HFFc6 (cell line): ENCODE results near the gene CDH8. TPM values are rescaled to one million over a fixed set of nuclear protein-coding genes. Genes with fewer than 3 reads are reported as not detected.
A peak's percentile ranks its signal among the peaks of the same experiment; 100 is the strongest.

Source experiments
- DNase-seq: peaks from one replicate; pipeline ENCODE4 v3.0.0-alpha.2; 2018
- H3K27ac Mint-ChIP-seq: 2 replicates; pipeline ENCODE4 v1.8.0; 2020; ENCODE audit warnings: mild to moderate bottlenecking, mixed read lengths
- H3K27me3 Mint-ChIP-seq: 2 replicates; pipeline ENCODE4 v1.8.0; 2021; ENCODE audit warnings: mild to moderate bottlenecking, moderate library complexity, mixed read lengths; ENCODE audit not compliant: insufficient read depth
- H3K36me3 Mint-ChIP-seq: 2 replicates; pipeline ENCODE4 v1.8.0; 2021; ENCODE audit warnings: low read depth, mixed read lengths
- H3K4me1 Mint-ChIP-seq: 2 replicates; pipeline ENCODE4 v1.8.0; 2020; ENCODE audit warnings: low read depth, mixed read lengths
- H3K4me3 Mint-ChIP-seq: 2 replicates; pipeline ENCODE4 v1.8.0; 2020; ENCODE audit warnings: mild to moderate bottlenecking, moderate library complexity, mixed read lengths
- H3K9me3 Mint-ChIP-seq: 2 replicates; pipeline ENCODE4 v1.8.0; 2020; ENCODE audit warnings: mild to moderate bottlenecking, mixed read lengths
- total RNA-seq, 6 experiments: library from RNA; stranded (reverse); fragmentation: NEBNext Ultra II Directional; extraction: Animal tissue kit (Norgen Biotek cat#: 25700); gene quantifications; 2 replicates in 1 of 6; 3 replicates in 5 of 6; pipeline ENCODE4 v1.2.3, GENCODE V29; 2021
- TF ChIP-seq, protein P1 (sequence below): fragments of 200-600 bp; sonication (generic); IDR thresholded peaks from 2 replicates; pipeline ENCODE4 v1.5.0; 2021; ENCODE audit warnings: antibody characterized with exemption, mild to moderate bottlenecking

CDH8 gene
- total RNA-seq, 6 experiments from 2014 or later = not detected

DNA sequence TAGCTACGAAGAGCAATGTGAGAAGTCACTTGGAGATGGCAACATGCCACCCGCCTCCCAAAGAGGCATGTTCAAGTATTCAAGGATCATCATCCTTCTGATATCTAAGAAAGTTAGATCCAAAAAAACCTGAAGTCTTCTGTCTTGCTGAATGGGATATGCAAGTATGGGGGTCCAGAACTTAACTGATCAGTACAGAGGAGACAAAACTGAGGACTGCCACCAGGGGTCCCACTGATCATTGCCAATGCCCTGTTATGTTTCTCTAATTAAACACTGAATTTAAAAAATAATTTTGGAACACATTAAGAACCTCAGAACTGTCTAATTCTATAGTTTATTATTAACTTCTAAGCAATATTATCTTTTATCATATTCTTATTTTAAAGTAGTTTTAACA, 99.7 kb downstream of the CDH8 start:
- H3K36me3 Mint-ChIP-seq = no peaks in the 10 kb centered on the region
- H3K27ac Mint-ChIP-seq = no peak overlapping the region
- no peak overlapping the region for H3K4me3 Mint-ChIP-seq
- no peaks in the 10 kb centered on the region for H3K4me1 Mint-ChIP-seq
- peaks cover 8% of the 10 kb centered on the region for H3K9me3 Mint-ChIP-seq
- H3K27me3 Mint-ChIP-seq = no peaks in the 10 kb centered on the region; the same call in none of the 2 replicates
- TF ChIP-seq, protein P1, sequence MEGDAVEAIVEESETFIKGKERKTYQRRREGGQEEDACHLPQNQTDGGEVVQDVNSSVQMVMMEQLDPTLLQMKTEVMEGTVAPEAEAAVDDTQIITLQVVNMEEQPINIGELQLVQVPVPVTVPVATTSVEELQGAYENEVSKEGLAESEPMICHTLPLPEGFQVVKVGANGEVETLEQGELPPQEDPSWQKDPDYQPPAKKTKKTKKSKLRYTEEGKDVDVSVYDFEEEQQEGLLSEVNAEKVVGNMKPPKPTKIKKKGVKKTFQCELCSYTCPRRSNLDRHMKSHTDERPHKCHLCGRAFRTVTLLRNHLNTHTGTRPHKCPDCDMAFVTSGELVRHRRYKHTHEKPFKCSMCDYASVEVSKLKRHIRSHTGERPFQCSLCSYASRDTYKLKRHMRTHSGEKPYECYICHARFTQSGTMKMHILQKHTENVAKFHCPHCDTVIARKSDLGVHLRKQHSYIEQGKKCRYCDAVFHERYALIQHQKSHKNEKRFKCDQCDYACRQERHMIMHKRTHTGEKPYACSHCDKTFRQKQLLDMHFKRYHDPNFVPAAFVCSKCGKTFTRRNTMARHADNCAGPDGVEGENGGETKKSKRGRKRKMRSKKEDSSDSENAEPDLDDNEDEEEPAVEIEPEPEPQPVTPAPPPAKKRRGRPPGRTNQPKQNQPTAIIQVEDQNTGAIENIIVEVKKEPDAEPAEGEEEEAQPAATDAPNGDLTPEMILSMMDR = 0 out of 2 replicates have a peak, but pooled peaks have one; percentile 22
- no peak for DNase-seq

DNA sequence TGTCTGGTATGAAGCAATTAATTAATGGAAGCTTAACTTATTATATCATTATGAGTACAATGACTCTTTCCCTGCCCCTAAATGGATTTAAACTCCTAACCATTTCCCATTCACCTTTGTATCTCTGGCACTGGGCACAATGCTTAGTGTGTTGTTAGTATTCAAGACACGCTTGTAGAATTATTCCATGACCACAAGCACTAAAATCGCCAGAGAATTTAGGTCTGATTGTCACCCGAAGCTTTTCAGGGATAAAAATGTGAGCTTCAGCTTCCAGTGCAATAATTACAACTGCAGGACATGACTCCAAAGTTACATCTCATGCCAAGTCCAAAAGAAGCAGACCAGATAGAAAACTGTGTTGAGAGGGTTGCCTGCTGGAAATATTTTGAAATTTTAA, 101.6 kb downstream of the CDH8 start:
- TF ChIP-seq, protein P1 = no peak
- no peaks in the 10 kb centered on the region for H3K36me3 Mint-ChIP-seq
- H3K4me3 Mint-ChIP-seq = no peak overlapping the region
- no peaks in the 10 kb centered on the region for H3K4me1 Mint-ChIP-seq
- H3K9me3 Mint-ChIP-seq = peaks cover 8% of the 10 kb centered on the region
- no peak for DNase-seq
- no peaks in the 10 kb centered on the region for H3K27me3 Mint-ChIP-seq
- H3K27ac Mint-ChIP-seq = no peak overlapping the region

- H3K27me3 Mint-ChIP-seq = no peaks in the 10 kb centered on the region
Measured at GRCh38 chr16:61929776-61930175, 106.5 kb downstream of the CDH8 start.

DNA sequence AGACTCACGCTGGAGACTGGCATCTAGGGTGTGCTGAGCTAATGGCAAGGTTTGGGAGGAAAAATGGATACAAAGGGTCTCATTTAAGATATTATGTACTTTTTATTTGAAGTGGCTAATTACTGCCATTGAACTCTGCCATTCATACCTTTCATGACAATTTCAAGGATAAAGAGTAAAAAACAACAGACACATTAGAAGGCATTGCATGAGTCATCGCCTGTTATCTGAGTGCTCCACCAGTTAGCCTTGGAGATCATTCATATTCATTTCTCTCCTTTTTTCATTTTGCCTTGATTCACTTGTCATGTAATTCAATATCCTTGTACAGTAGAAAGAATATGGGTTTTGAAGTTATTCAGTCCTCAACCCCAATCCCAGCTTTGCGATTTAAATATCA, 109.5 kb downstream of the CDH8 start:
- DNase-seq = no peak
- Mint-ChIP-seq H3K36me3 (no peaks in the 10 kb centered on the region), H3K27me3 (no peaks in the 10 kb centered on the region), H3K9me3 (peaks cover 4% of the 10 kb centered on the region), H3K4me3 (no peak overlapping the region), H3K27ac (no peak overlapping the region), H3K4me1 (no peaks in the 10 kb centered on the region)
- TF ChIP-seq, protein P1 = no peak

More at GRCh38 chr16:61929776-61930175, 106.5 kb downstream of the CDH8 start:
- peaks cover 4% of the 10 kb centered on the region for H3K9me3 Mint-ChIP-seq
- no peak for DNase-seq
- no peak overlapping the region for H3K4me3 Mint-ChIP-seq
- no peak overlapping the region for H3K27ac Mint-ChIP-seq
- no peaks in the 10 kb centered on the region for H3K4me1 Mint-ChIP-seq
- H3K36me3 Mint-ChIP-seq = no peaks in the 10 kb centered on the region
- TF ChIP-seq, protein P1 = no peak

- H3K27ac Mint-ChIP-seq = no peak overlapping the region
Measured at GRCh38 chr16:61923629-61924028, 112.6 kb downstream of the CDH8 start.

More at GRCh38 chr16:61923629-61924028, 112.6 kb downstream of the CDH8 start:
- TF ChIP-seq, protein P1 = no peak
- no peaks in the 10 kb centered on the region for H3K9me3 Mint-ChIP-seq
- no peaks in the 10 kb centered on the region for H3K27me3 Mint-ChIP-seq
- no peak overlapping the region for H3K4me3 Mint-ChIP-seq
- no peak for DNase-seq
- H3K36me3 Mint-ChIP-seq = no peaks in the 10 kb centered on the region
- no peaks in the 10 kb centered on the region for H3K4me1 Mint-ChIP-seq
